HG02840 (cell line): Measurements from ENCODE around the gene CDC42EP4.

ENCODE experiments used
- ATAC-seq: cut with Tn5 transposase; IDR thresholded peaks from one replicate; pipeline ENCODE4 v1.9.1; 2021; ENCODE audit warnings: mild to moderate bottlenecking, moderate library complexity, moderate number of reproducible peaks; ENCODE audit not compliant: unreplicated experiment, low FRiP score

Gene CDC42EP4, protein sequence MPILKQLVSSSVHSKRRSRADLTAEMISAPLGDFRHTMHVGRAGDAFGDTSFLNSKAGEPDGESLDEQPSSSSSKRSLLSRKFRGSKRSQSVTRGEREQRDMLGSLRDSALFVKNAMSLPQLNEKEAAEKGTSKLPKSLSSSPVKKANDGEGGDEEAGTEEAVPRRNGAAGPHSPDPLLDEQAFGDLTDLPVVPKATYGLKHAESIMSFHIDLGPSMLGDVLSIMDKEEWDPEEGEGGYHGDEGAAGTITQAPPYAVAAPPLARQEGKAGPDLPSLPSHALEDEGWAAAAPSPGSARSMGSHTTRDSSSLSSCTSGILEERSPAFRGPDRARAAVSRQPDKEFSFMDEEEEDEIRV

DNA sequence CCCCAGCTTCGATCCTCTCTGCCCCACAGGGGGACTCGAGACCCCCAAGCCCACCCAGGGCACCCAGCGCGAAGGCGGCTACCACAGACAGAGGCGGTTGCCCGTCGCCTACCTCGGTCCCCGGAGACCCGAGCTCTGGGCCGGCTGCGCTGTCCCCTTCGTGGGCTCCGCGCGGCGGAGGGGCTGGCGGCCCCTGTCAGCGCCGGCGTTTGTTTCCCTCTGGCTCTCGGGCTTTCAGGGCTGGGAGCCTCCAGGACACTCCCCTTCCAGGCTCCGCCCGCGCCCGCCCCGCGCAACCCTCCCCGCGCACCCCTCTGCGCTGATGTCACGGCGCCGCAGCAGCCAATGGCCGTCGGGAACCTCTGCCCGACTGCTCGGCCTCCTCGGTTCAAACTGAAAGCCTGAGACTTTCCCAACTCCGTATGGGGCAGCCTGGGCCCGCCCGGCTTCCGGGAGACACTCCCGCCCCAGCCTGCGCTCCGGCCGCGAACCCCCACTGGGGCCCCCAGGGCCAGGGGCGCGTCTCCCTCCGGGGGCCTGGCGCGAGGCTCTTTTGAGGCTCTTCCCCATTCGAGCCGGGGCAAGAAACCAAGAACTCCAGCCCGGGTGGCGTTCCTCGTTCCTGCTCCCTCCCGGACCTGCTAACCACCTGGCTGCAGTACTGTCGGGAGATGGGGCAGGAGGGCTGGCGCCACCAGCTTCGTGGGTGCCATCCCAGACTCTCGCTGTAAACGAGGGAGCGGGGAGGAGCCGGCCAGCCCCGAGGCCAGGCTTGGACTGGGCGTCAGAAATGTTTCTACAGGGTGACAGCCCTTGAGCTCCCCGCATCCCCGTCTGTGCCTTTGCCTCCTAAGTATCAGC lies at the start of gene CDC42EP4:
Gene CDC42EP4, minus strand, starts transcription at position 221 of the 861 bp plus-strand sequence. CDS start 25,501 bp downstream, outside the sequence.
- peak; percentile 85 for ATAC-seq

DNA sequence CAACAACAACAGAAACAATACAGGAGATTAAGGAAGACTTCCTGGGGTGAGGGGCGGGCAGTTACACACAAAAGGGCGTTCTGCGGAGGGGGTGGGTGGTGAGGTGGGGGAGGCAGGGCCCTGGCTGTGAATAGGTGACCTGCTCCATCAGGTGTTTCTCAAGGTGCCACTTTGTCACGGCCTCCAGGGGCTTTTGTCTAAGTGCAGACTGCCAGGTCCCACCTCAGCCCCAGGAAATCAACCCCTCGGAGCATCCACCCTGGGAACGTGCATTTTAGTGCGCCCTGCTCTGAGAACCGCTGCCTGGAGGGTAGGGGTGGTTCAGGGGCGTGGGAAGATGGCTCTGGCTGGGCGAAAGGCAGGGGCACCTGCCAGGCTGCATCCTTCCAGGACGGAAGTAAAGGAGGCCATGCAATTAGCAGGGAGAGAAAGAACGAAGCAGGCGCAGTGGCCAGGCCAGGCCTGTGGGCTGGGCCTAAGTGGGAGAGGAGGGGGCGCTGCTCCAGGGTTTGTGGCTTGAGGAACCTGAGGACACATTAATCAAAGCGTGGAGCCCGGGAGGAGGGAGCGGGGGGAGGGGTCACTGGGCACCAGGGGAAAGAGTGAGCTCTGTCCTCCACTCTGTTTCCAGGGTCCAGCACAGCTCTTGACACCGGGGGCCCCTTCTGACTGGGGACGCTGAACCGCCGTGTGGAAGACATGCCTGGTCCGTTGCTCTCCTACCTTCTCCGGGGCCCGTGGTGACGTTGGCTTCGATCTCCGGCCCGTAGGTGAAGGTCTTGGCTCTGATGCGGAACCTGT lies 49.4 kb upstream of the CDC42EP4 start:
- no peak for ATAC-seq

DNA sequence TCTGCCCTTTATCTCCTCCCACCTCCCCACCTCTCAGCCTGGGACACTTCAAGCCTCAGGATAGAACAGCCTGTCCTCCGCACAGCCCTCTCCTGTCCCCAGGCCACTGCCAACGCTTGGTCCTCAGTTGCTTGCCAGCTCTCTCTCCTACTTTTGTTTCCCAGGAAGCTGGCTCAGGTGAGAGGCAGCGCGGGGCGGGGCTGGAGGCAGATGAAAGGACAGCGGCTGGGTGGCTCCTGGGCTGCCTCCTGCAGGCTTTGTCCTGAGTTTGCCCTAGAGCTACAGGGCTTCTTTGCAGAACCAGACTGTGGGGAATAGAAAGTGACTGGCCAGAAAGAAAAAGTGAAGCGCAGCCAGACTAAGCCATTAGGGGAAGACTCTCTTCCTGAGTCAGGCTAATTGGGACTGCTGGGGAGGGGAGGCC lies 48.2 kb upstream of the CDC42EP4 start:
- ATAC-seq = no peak

DNA sequence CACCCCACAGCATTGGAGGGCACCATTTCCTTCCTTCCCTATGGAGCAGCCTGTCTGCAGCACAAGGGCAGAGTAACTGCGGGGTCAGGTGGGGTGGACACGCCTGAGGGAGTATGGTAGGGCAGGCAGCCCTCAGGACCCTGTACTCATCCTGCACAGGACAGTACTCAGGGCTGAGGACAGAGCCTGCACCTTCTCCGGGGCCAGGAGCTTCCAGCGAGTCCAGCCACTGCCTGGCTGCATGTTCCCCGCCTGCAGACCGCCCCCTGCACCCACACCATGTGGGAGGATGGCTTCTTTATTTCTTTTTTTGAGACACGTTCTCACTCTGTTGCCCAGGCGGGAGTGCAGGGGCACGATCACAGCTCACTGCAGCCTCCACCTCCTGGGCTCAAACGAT lies 47.6 kb upstream of the CDC42EP4 start:
- no peak for ATAC-seq

DNA sequence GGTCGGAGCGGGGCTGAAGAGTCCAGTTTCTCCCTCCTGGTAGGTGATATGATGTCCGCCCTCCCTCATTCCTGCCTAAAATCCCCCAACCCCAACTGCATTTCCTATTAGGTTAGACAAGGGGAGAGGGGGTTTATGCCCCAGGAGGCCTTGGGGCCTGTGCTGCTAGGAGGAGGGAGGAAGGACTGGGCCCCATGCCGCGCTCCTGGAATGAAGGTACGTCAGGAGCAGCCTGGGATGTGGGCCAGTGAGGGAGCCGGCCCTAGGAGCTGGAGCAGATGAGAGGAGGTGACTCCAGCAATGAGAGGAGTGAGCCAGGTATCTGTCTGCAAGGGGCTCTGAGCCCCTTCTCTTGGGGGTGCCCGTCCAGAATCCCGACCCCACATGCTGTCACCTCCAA lies 46.9 kb upstream of the CDC42EP4 start:
- ATAC-seq = no peak

DNA sequence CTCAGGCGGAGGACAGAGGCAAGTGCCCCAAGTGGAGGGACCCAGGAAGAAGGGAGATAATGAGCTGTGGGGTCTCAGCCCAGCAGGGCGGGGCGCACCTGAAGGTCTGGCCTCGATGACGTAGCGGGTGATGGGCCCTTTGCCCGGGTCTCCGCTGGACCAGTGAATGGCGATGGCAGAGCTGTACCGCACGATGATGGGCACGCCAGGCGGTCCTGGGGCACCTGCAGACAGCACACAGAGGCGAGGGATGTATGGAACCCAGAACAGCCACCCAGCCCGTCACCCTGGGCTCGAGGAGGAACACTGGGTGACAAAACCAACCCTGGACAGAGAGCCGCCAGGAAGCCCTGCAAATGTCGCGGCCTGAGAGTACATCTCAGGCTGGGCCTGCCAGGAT lies 46.2 kb upstream of the CDC42EP4 start:
- no peak for ATAC-seq

DNA sequence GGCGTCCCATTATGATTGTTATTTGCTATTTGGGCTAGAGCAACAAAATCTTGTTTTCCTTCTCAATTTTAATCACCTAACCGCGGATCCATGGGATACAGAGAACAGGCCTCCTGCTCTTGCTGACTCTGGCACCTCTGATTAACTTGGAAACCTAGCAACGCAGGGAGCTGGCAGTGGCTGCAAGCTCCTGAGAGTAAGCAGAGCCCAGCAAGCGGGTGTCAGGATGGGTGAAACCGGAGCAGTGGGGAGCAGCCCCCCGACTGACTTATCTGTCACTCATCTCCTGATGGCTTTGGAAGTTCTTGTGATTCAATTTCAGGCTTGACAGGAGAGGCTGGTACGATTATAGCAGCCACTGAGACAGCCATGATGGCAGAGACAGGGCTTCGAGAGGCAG lies 45.5 kb upstream of the CDC42EP4 start:
- no peak for ATAC-seq

DNA sequence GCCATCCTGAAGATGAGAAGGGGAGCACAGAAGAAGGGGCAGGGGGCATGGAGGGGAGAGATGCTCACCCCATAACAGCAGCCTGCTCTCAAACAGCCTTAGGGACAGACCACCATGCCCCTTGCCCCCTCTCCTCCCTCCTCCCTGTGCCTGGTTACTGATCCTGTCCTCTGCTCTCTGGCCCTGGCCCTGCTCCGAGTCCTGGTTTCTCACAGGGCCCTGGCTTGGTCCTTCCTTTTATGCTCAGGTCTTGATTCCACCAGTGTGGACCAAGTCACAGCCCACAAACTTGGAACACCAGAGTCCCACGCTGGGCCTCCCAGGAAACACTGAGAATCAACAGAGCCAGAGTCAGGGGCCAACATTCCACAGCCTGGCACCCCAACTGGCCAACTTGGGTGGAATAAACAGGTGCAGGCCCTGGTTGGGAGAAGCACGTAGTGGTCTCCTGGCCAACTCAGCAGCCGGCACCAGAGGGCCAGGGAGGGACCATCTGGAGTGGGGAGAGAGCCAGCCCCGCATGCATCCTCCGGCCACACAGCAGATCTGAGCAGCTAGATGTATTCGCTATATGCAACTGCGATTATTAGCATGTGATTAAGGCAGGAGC lies 44.9 kb upstream of the CDC42EP4 start:
- ATAC-seq = no peak

DNA sequence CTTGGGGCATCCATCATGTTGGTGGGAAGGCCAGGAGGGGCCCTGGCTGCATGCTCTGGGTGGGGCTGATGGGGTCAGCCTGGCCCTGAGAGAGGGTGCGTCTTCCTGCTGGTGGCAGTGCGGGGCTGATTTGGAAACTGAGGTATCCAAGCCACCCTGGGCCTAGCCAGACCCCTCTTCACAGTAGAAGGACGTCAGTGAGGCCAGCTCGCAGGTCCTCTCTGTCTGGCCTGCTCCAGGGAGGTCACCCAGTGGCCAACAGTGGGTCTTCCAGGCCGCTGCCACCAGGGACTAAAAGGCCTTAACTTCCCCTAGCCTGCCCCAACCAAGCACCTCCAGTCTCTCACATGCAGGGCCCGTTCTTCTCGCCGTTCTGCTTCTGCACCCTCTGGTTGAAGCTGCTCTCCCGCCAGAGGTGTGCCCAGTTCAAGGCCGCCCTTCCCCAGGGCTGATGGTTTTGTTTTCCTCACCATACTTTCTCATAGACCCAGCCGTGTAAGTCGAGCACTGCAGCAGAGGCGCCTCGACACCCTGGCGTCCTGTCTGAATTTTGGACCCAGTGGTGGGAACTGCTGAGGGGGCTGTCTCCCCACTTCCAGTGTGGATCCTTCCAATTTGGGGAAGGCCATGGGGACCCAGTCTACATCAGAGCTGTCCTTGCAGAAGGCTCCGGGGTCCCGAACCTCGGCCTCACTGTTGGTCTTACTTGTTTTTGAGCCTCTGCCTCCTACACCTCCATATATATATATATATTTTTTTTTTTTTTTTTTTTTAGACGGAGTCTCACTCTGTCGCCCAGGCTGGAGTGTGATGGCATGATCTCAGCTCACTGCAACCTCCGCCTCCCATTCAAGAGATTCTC lies 42.9 kb upstream of the CDC42EP4 start:
- ATAC-seq = no peak

DNA sequence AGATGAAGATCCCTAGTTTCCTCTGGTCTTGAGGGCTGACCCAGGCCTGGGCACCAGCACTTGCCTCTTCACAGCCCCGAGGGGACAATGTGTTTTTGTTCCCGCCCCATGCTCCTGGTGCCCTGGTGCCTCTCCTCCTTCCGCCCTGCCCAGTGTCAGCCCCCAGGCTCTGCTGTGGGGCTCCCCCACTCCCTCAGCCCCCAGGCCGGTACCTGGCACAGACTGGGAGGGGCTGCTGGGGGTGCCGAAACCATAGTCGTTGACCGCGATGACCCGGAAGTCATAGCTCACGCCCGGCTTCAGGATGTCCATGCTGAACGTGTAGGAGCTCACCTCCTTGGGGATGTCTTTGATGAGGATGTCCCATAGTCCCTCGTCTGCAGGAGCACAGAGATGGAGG lies 40.5 kb upstream of the CDC42EP4 start:
- ATAC-seq = no peak

DNA sequence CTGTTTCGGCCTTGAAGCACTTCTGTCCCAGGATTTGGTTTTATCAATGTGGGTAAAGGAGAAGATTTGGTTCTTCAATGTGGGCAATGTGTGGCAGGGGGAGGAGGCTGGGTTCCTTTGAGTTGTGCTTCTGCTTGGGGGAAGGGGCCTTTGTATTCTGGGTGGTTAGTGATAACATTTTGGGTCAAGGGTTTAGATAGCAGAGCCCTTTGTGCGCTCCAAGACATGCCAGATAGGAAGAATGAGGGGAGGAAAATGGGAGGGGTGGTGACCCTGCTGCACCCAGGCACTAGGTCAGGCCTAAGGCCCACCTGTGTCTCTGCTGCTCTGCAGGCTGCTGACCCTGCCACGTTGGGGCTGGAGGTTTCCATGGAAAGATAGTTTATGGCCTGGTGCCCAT lies 40.0 kb upstream of the CDC42EP4 start:
- ATAC-seq = no peak

DNA sequence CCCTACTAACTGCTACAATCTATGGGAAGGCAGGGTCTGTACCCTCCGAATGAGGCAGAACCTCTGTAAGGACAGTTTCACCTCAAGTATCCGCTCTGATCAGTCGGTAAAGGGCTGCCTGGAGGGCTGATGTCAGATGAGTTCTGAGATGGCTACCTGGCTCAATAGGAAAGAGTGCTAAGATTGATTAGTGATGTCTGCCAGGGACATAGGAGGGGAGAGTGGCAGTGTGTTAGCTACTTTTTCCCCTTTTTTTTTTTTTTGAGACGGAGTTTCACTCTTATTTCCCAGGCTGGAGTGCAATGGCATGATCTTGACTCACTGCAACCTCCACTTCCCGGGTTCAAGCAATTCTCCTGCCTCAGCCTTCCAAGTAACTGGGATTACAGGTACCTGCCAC lies 39.1 kb upstream of the CDC42EP4 start:
- no peak for ATAC-seq

DNA sequence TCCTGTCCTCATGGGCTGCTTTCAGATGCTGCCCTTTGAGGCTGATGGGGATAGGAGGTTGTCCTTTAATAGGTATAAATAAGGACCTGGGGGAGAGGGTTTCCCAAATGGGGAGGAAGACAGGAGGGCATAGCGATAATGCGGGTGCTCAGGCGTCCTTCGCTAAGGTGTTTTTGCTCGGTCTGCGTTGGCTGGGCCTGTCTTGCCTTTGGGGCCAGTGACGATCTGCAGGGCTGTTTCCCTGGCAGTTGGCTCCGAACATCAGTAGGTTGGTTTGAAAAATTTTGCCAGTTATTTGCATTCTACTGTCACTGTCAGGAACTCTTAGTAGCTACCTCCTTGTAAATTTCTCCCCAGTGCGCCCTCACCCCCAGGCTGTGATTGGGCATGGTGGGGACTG lies 37.8 kb upstream of the CDC42EP4 start:
- no peak for ATAC-seq

DNA sequence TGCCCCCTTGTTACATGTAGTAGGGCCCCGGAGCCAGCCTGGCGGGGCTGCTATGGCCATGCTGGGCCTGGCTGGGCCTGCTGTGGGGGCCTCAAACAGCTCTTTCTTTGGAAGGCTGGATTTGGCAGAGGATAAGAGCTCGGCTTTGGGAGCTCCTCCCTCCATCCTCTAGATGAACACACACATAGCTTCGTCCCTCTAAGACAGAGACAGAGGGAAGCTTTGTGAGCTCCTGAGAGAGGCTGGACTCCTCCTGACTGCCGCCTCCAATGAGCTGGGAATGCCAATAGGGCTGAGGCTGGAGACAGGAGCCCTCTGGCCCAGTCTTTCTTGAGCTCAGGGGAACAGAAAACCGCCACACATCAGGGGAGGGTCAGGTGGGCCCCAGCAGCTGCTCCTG lies 37.3 kb upstream of the CDC42EP4 start:
- ATAC-seq = no peak

DNA sequence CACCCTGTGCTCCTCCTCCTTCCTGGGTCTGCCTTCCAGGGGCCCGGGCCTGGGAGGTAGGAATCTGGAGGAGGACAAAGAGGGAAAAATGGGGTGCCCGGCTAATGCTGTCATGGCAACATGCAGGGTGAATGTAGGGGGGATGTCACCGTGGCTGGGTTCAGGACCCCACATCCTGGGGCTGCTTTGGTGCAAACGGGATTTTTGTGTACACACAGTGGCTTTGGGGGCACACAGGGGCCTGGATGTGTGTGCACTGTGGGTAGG lies 37.0 kb upstream of the CDC42EP4 start:
- no peak for ATAC-seq

DNA sequence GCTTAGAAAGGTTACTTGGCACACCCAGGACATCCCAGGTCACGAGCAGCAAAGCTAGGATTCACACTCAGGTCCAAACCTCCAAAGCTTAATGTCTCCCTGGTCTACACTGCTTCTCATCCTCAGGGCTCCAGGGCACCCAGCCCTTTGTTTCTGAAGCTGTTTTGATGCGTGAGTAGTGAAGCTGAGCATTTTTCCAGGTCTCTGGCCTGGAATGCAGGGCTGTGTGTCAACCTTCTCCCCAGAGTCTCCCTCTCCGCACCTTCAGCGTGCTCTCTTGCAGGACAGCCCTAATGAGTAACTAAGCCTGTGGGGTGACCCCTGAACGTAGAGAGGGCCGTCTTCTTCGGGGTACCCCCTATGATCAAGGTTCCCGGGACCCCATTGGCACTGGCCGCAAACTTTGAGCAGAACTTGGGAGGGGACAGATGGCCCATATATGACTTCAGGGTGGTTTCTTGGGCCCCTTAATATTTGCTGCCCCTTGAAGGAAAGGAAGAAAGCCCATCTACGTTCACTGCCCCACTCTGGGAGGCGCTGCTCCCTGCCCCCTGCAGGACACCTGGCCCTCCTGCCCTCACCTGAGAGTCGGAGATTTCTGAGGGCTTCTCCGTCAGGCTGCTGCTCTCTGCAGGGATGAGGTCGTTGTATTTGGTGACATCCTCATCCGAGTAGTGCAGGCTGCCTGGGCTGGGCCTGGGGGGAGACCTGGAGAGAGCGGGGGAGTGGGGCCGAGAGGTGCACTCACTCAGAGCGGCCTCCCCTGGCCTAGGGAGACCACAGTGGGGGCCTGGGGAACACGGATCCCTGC lies 36.4 kb upstream of the CDC42EP4 start:
- no peak for ATAC-seq

DNA sequence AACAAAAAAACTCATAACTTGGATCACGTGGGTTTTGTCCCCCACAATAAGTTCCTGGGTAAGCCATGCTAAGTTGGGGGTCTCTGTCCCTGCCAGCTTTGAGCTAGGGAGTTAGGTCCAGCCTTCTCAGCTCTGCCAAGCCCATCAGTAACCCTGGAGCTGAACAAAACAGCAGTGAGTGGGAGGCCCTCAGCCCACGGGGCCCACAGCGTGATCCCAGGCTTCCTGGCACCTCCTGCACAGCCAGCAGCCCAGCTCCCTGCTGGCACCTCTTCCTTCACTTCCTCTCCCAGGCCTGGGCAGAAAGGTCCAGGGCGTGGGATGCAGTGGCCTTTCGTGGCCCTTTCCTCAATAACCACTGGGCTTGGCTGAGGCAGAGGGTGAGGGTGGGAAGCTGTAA lies 35.5 kb upstream of the CDC42EP4 start:
- no peak for ATAC-seq

DNA sequence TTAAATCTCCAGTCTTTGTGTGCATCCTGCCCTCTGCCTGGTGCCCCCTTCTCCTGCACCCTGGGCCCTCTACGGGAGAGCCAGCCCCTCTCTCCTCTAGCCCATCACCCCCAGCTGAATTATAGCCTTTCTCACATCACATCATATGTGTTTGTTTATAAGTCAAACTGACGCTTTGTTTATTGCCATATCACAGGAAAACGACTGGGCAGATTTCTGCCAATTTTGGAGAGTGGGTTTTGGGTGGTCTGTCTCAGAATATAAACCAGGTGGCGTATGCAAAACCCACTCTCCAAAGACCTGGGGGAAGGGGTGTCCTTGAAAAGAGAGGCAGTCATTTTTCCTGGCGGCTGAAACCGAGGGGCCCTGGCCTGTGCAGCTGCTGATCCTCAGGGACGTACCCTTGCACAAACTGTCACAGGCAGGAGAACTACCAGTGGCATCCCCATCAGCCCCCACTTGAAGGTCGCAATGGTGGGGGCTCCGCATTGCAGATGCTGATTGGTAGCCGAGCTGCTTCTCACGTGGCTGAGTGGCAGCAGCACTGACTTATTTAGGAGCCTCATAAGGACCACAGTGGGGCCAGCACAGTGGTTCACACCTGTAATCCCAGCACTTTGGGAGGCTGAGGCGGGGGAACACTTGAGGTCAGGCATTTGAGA lies 34.8 kb upstream of the CDC42EP4 start:
- ATAC-seq = no peak
